GM18870 (cell line): ENCODE results near the gene DAZAP2.
A peak's percentile ranks its signal among the peaks of the same experiment; 100 is the strongest.
"Not testable (repeated sequence)": the region's sequence is repeated elsewhere in the genome, so short reads cannot be mapped to it uniquely, and the experiment has no call there.

Experiments
- ATAC-seq: cut with Tn5 transposase; IDR thresholded peaks from one replicate; pipeline ENCODE4 v1.9.1; 2021; ENCODE audit warnings: moderate library complexity; ENCODE audit not compliant: unreplicated experiment

Gene DAZAP2

GRCh38 chr12:51217133-51217967, 21.3 kb upstream of the DAZAP2 start:
- no peak for ATAC-seq

- no peak for ATAC-seq
These were observed 20.5 kb upstream of the DAZAP2 start, which contains the start of gene POU6F1 for GRCh38 chr12:51217968-51218606. TSS of gene POU6F1 (minus strand) at chr12:51218062. CDS start at chr12:51206836, 11,226 bp downstream.

GRCh38 chr12:51218607-51219161, 19.9 kb upstream of the DAZAP2 start:
- ATAC-seq = no peak

GRCh38 chr12:51219322-51219721, 19.3 kb upstream of the DAZAP2 start:
- ATAC-seq = no peak

- ATAC-seq = not testable (repeated sequence)
These were observed 18.8 kb upstream of the DAZAP2 start for GRCh38 chr12:51219857-51220256.

GRCh38 chr12:51222461-51222860, 16.2 kb upstream of the DAZAP2 start:
- ATAC-seq = no peak

- no peak for ATAC-seq
These were observed 14.0 kb upstream of the DAZAP2 start for GRCh38 chr12:51224625-51225024.

- ATAC-seq = no peak
These were observed 13.4 kb upstream of the DAZAP2 start for GRCh38 chr12:51225234-51225633.

GRCh38 chr12:51225771-51226170, 12.9 kb upstream of the DAZAP2 start:
- ATAC-seq = no peak

DNA sequence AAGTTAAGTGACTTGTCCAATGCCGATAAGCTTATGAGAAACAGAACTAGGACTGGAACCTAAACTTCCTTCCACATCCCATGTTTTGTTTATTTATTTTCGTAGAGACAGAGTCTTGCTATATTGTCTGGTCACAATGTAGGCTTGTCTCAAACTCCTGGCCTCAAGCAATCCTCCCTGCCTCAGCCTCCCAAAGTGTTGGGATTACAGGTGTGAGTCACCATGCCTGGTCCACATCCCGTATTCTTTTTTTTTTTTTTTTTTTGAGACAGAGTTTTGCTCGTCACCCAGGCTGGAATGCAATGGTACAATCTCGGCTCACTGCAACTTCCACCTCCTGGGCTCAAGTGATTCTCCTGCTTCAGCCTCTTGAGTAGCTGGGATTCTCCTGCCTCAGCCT, 11.5 kb upstream of the DAZAP2 start:
- ATAC-seq = not testable (repeated sequence)

DNA sequence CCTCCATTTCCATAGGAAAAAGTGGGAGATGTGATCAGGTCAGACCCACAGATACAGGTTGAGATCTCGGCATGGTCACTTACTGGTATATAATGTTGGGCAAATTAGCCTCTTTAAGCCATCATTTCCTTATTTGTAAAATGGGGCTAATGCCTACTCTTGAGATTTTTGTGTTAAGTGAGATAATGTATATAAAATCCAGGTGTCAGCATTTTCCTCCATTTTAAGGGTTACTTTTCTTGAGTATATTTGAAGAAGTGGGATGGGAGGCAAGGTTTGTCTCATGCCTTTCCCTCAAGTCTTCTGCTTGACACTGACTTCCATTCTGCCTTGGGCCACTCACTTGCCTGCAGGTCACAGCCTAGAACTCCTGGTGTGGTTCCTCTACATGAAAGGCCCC, 10.7 kb upstream of the DAZAP2 start:
- no peak for ATAC-seq

- no peak for ATAC-seq
These were observed 9.4 kb upstream of the DAZAP2 start for GRCh38 chr12:51229116-51229809.

DNA sequence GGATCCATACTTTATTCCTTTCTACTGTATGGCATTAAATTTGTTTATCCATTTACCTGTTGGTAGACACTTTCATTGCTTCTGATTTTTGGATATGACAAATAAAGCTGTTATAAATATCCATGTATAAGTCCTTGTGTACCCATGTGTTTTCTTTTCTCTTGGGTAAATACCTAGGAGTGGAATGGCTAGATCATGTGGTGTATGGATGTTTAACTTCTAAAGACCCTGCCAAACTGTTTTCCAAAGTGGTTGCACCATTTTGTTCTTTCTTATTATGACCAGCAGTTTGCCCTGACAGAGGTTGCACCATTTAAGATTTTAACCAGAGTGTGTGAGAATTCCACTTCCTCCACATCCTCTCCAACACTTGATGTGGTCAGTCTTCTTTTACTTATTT, 6.0 kb upstream of the DAZAP2 start:
- ATAC-seq = no peak

DNA sequence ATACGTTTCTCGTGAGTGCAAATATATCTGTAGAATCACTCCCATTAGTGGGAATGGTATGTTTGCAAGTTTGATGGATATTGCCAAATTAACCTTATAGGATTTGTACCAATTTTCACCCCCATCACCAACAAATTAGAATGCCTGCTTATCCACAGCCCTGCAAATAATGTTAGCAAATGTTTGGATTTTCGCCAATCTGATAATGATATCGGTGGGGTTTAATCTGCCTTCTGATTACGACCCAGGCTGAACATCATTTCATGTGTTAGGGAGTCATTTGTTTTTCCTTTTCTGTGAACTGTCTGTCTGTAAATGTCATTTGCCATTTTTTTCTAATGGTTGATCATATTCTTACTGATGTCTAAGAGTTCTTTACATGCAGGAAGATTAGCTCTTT, 4.1 kb upstream of the DAZAP2 start:
- no peak for ATAC-seq

DNA sequence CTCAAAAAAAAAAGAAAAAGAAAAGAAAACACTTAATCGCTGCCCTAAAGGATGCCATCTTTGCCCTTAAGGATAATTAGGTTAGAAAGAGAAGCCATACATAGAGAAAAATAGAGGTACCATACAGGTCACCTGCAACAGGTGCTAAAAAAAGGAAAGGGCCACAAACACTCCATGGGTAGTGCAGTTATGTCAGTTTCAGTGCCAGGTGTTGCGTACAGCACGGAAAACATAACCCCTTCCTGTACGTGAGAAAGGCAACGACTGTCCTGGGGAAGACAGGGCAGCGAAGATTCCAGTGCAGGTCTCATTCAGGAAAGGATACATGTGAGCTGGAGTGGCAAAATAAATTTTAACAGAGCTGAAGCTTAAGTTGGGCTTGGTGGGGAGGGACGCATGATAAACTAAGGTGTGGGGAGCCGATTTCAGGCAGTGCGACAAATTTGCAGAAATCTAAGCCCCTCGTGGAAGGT, 553 bp upstream of the DAZAP2 start:
- ATAC-seq = peak; percentile 5

DNA sequence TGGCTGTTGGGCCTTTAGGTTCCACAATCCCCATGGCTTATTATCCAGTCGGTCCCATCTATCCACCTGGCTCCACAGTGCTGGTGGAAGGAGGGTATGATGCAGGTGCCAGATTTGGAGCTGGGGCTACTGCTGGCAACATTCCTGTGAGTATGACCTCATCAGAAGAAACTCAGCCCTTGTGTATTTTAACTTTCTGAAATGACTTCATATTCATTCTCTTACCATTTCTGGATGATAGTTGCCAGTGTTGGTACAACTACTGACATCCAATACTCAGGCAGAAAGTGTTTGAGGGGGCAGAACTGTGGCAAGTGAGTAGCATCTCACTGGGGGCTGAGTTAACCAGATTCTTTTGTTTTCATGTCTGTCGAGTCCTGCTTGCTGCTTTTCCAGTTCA, 2.3 kb downstream of the DAZAP2 start:
- ATAC-seq = no peak

GRCh38 chr12:51242120-51242519, 3.5 kb downstream of the DAZAP2 start:
- ATAC-seq = no peak

GRCh38 chr12:51242876-51243275, 4.2 kb downstream of the DAZAP2 start:
- ATAC-seq = no peak

DNA sequence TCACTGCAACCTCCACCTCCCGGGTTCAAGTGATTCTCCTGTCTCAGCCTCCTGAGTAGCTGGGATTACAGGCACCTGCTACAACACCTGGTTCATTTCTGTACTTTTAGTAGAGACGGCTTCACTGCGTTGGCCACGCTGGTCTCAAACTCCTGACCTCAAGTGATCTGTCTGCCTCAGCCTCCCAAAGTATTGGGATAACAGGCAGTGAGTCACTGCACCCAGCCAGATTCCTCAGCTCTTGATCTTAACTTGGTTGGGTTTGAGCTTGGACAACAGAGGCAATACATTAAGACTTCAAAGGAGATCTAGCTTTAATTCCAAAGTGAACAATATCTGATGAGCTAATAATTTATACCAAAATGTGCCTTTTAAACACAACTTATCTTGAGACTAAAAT, 5.6 kb downstream of the DAZAP2 start:
- ATAC-seq = no peak

GRCh38 chr12:51245476-51246253, 7.0 kb downstream of the DAZAP2 start:
- ATAC-seq = no peak
